Measurements from ENCODE around the gene RNH1. TPM values are rescaled to one million over a fixed set of nuclear protein-coding genes. Genes with fewer than 3 reads are reported as not detected.

RNH1 gene
- total RNA-seq, 1 experiment from 2014 or later, result 288 TPM

GRCh38 chr11:551131-551530 is 44.1 kb upstream of the RNH1 start:
- H3K4me3 Mint-ChIP-seq (ENCODE audit: unreplicated experiment), result no peak overlapping the region
- intact Hi-C loops (cut with micrococcal nuclease), result no loop called here
- no peaks in the 10 kb centered on the region for H3K4me1 Mint-ChIP-seq (ENCODE audit: insufficient read depth, unreplicated experiment)
- no TSS peak for BruUV-seq (replicated peaks)
- H3K36me3 Mint-ChIP-seq (ENCODE audit: insufficient read depth, unreplicated experiment), result no peaks in the 10 kb centered on the region
- H3K27me3 Mint-ChIP-seq (ENCODE audit: insufficient read depth, unreplicated experiment), result no peaks in the 10 kb centered on the region
- H3K9me3 Mint-ChIP-seq (ENCODE audit: unreplicated experiment), result no peaks in the 10 kb centered on the region
- ChIA-PET POLR2A (no interaction called here), CTCF (interaction anchor here (0.6 to 0.7 kb wide), 2 partner anchors 27 to 32 kb away, joined by 3 read pairs; no protein-coding TSS in a partner anchor)
- TF ChIP-seq CTCF (IDR thresholded peaks at IDR 0.05; ENCODE audit: unreplicated experiment), result no peak
- DNase-seq (ENCODE audit: unreplicated experiment), result no peak
- no peak overlapping the region for H3K27ac Mint-ChIP-seq (ENCODE audit: low read depth, unreplicated experiment)

GRCh38 chr11:550746-551085 is 43.7 kb upstream of the RNH1 start:
- intact Hi-C loops (cut with micrococcal nuclease), result no loop called here

GRCh38 chr11:550021-550745 is 43.1 kb upstream of the RNH1 start:
- H3K27me3 Mint-ChIP-seq (ENCODE audit: insufficient read depth, unreplicated experiment), result no peaks in the 10 kb centered on the region

More at GRCh38 chr11:550746-551085, 43.7 kb upstream of the RNH1 start:
- Mint-ChIP-seq H3K27me3 (ENCODE audit: insufficient read depth, unreplicated experiment) (no peaks in the 10 kb centered on the region), H3K36me3 (ENCODE audit: insufficient read depth, unreplicated experiment) (no peaks in the 10 kb centered on the region), H3K4me3 (ENCODE audit: unreplicated experiment) (no peak overlapping the region), H3K9me3 (ENCODE audit: unreplicated experiment) (no peaks in the 10 kb centered on the region), H3K27ac (ENCODE audit: low read depth, unreplicated experiment) (no peak overlapping the region), H3K4me1 (ENCODE audit: insufficient read depth, unreplicated experiment) (no peaks in the 10 kb centered on the region)
- DNase-seq (ENCODE audit: unreplicated experiment), result no peak
- no TSS peak for BruUV-seq (replicated peaks)
- ChIA-PET CTCF (interaction anchor here (0.6 to 0.7 kb wide), 2 partner anchors 28 to 32 kb away, joined by 3 read pairs; no protein-coding TSS in a partner anchor), POLR2A (no interaction called here)
- TF ChIP-seq CTCF (IDR thresholded peaks at IDR 0.05; ENCODE audit: unreplicated experiment), result no peak

More at GRCh38 chr11:550021-550745, 43.1 kb upstream of the RNH1 start:
- BruUV-seq (replicated peaks), result no TSS peak
- POLR2A ChIA-PET, result no interaction called here
- no peaks in the 10 kb centered on the region for H3K4me1 Mint-ChIP-seq (ENCODE audit: insufficient read depth, unreplicated experiment)
- intact Hi-C loops (cut with micrococcal nuclease), result no loop called here
- H3K36me3 Mint-ChIP-seq (ENCODE audit: insufficient read depth, unreplicated experiment), result no peaks in the 10 kb centered on the region
- no peaks in the 10 kb centered on the region for H3K9me3 Mint-ChIP-seq (ENCODE audit: unreplicated experiment)
- no peak for DNase-seq (ENCODE audit: unreplicated experiment)
- H3K4me3 Mint-ChIP-seq (ENCODE audit: unreplicated experiment), result no peak overlapping the region
- TF ChIP-seq CTCF (IDR thresholded peaks at IDR 0.05; ENCODE audit: unreplicated experiment), result no peak
- H3K27ac Mint-ChIP-seq (ENCODE audit: low read depth, unreplicated experiment), result no peak overlapping the region
- CTCF ChIA-PET, result interaction anchor here (0.6 to 0.7 kb wide), 2 partner anchors 28 to 31 kb away, joined by 3 read pairs; no protein-coding TSS in a partner anchor
